GM12878 (cell line): Measurements from ENCODE around the gene PGAP3. TPM values are rescaled to one million over a fixed set of nuclear protein-coding genes. Genes with fewer than 3 reads are reported as not detected.
A peak's percentile ranks its signal among the peaks of the same experiment; 100 is the strongest.

Experiments
- ATAC-seq: fragments of 200-7000 bp; cut with Tn5 transposase; 3 replicates; pipeline ENCODE4 v1.9.1; 2020; ENCODE audit warnings: mild to moderate bottlenecking, moderate library complexity
- BruUV-seq: library from RNA; stranded (reverse); fragments of 400-500 nt; replicated peaks from 2 replicates; lab custom pipeline; 2021; lab: Mats Ljungman, UMichigan
- CTCF ChIA-PET: fragments of 300-600 bp; sonication (Branson Sonifier 250); formaldehyde crosslinking; extraction: SDS; loops from one replicate; lab custom pipeline; 2021; ENCODE audit warnings: inconsistent platforms; lab: Yijun Ruan, JAX
- POLR2A ChIA-PET: fragments of 350-600 bp; formaldehyde crosslinking; extraction: SDS; loops from one replicate; lab custom pipeline; 2021; ENCODE audit warnings: inconsistent platforms; lab: Charles Lee
- RAD21 ChIA-PET: fragments of 300-600 bp; sonication (Branson Sonifier 250); formaldehyde crosslinking; loops from one replicate; lab custom pipeline; 2023; ENCODE audit warnings: antibody characterized with exemption; ENCODE audit not compliant: unreplicated experiment; lab: Charles Lee
- SMC1A ChIA-PET: fragments of 300-600 bp; sonication (Branson Sonifier 250); formaldehyde crosslinking; loops from one replicate; lab custom pipeline; 2023; ENCODE audit not compliant: unreplicated experiment, uncharacterized antibody; lab: Charles Lee
- DNase-seq: peaks from one replicate; pipeline ENCODE4 v3.0.0-alpha.2; 2011; ENCODE audit warnings: low read depth, low spot score
- FAIRE-seq: peaks from 3 replicates; lab custom pipeline; 2011; peaks lifted over from hg19 to GRCh38; lab: Jason Lieb, UNC
- H2AFZ ChIP-seq: 2 replicates; pipeline ENCODE4 v1.6.0; 2011; ENCODE audit warnings: low read depth, low read length, control low read depth; ENCODE audit not compliant: control insufficient read depth
- H3K27ac ChIP-seq: 2 replicates; pipeline ENCODE4 v1.5.1; 2011; ENCODE audit warnings: control low read depth; ENCODE audit not compliant: control insufficient read depth, insufficient read depth
- H3K27me3 ChIP-seq, 2 experiments: replicated peaks in 1 of 2; 2 replicates each; pipeline versions ENCODE4 v1.6.0 to v1.6.1; 2011; ENCODE audit warnings: low read length in 1 of 2; ENCODE audit not compliant: control insufficient read depth in 2 of 2, insufficient read depth in 2 of 2
- H3K36me3 ChIP-seq, 2 experiments: 2 replicates each; pipeline ENCODE4 v1.5.1; 2011; ENCODE audit warnings: low read length in 1 of 2; ENCODE audit not compliant: control insufficient read depth in 2 of 2, insufficient read depth in 2 of 2
- H3K4me1 ChIP-seq: 2 replicates; pipeline ENCODE4 v1.6.1; 2011; ENCODE audit warnings: mild to moderate bottlenecking, low read length, moderate library complexity, mixed read lengths; ENCODE audit not compliant: control insufficient read depth, insufficient read depth
- H3K4me2 ChIP-seq: 2 replicates; pipeline ENCODE4 v1.6.0; 2011; ENCODE audit warnings: control low read depth; ENCODE audit not compliant: control insufficient read depth, insufficient read depth
- H3K4me3 ChIP-seq: fragments of 200-600 bp; sonication (generic); 2 replicates; pipeline ENCODE4 v1.5.1; 2016
- H3K79me2 ChIP-seq: 2 replicates; pipeline ENCODE4 v1.6.0; 2011; ENCODE audit warnings: low read length; ENCODE audit not compliant: control insufficient read depth, insufficient read depth
- H3K9ac ChIP-seq: 2 replicates; pipeline ENCODE4 v1.8.0; 2011; ENCODE audit warnings: low read length, control low read depth, mixed read lengths; ENCODE audit not compliant: control insufficient read depth, insufficient read depth
- H3K9me3 ChIP-seq: replicated peaks from 3 replicates; pipeline ENCODE4 v1.5.1; 2011; ENCODE audit warnings: mild to moderate bottlenecking, low read length; ENCODE audit not compliant: control insufficient read depth, insufficient read depth
- H4K20me1 ChIP-seq: 2 replicates; pipeline ENCODE4 v1.6.0; 2011; ENCODE audit not compliant: control insufficient read depth, insufficient read depth
- BACH1 ChIP-seq: fragments of 450-650 bp; IDR thresholded peaks from 2 replicates; pipeline ENCODE4 v1.6.1; 2017; ENCODE audit warnings: mild to moderate bottlenecking, borderline replicate concordance
- CREB1 ChIP-seq: IDR thresholded peaks from 2 replicates; pipeline ENCODE4 v1.6.1; 2012; ENCODE audit warnings: low read depth, mild to moderate bottlenecking, inconsistent platforms
- CREM ChIP-seq: IDR thresholded peaks from 2 replicates; pipeline ENCODE4 v1.6.1; 2014; ENCODE audit warnings: antibody characterized with exemption, low read depth
- EGR1 ChIP-seq, 2 experiments: IDR thresholded peaks; 1 replicate in 1 of 2; 2 replicates in 1 of 2; pipeline ENCODE4 v1.6.1; 2011 to 2012; ENCODE audit warnings: low read depth in 2 of 2, low read length in 2 of 2, borderline replicate concordance in 1 of 2, mild to moderate bottlenecking in 1 of 2, moderate library complexity in 1 of 2
- FOXK2 ChIP-seq: fragments of 450-650 bp; IDR thresholded peaks from 2 replicates; pipeline ENCODE4 v1.6.1; 2017; ENCODE audit warnings: mild to moderate bottlenecking, moderate library complexity
- GATAD2B ChIP-seq: fragments of 450-650 bp; conservative IDR thresholded peaks from 2 replicates; pipeline ENCODE4 v1.6.1; 2017; ENCODE audit warnings: low read depth, mild to moderate bottlenecking, moderate library complexity
- IKZF2 ChIP-seq, 2 experiments: fragments of 450-650 bp; IDR thresholded peaks; 2 replicates each; pipeline ENCODE4 v1.6.1; 2017; ENCODE audit warnings: mild to moderate bottlenecking in 2 of 2, moderate library complexity in 2 of 2
- JUNB ChIP-seq: IDR thresholded peaks from 2 replicates; pipeline ENCODE4 v1.6.1; 2016; ENCODE audit warnings: antibody characterized with exemption, mild to moderate bottlenecking
- KAT2A ChIP-seq: conservative IDR thresholded peaks from 2 replicates; pipeline ENCODE4 v1.6.1; 2011; ENCODE audit warnings: low read depth, low read length; ENCODE audit not compliant: control insufficient read depth
- PKNOX1 ChIP-seq: fragments of 450-650 bp; IDR thresholded peaks from 2 replicates; pipeline ENCODE4 v1.6.1; 2016; ENCODE audit warnings: mild to moderate bottlenecking
- RFX5 ChIP-seq: IDR thresholded peaks from 2 replicates; pipeline ENCODE4 v1.6.1; 2011; ENCODE audit warnings: low read depth, low read length, improper control_type of control experiment
- YBX1 ChIP-seq: fragments of 450-650 bp; IDR thresholded peaks from 2 replicates; pipeline ENCODE4 v1.6.1; 2016; ENCODE audit warnings: antibody characterized with exemption
- YY1 ChIP-seq: IDR thresholded peaks from 2 replicates; pipeline ENCODE4 v1.6.1; 2011; ENCODE audit warnings: low read depth, mild to moderate bottlenecking, low read length
- WGBS: methylation state at CpG from one replicate; pipeline ENCODE4 v1.1.6; 2016; ENCODE audit warnings: low lambda C conversion rate; ENCODE audit not compliant: insufficient replicate concordance, insufficient coverage; ENCODE audit errors: missing lambda C conversion rate; 5-methylcytosine and 5-hydroxymethylcytosine counted together
- in situ Hi-C: fragments of 300-500 bp; cut with MboI; formaldehyde crosslinking; loops from 9 replicates; pipeline ENCODE4 v1.14.3; 2018; ENCODE audit warnings: mixed read lengths
- intact Hi-C: fragments of 100-400 bp; cut with micrococcal nuclease; formaldehyde crosslinking; loops from one replicate; pipeline ENCODE4 v1.14.2; 2022; ENCODE audit not compliant: unreplicated experiment
- polyA plus RNA-seq, 11 experiments: library from polyadenylated mRNA; depleted of rRNA in 4 of 11; unstranded in 6 of 11; stranded (reverse) in 5 of 11; fragments of >200 nt; fragmentation: Nextera tagmentation in 4 of 11; fragmentation: Illumina TruSeq in 1 of 11; extraction: Ambion mirVana in 4 of 11; extraction: Trizol in 1 of 11; gene quantifications; 1 replicate in 1 of 11; 2 replicates in 10 of 11; pipeline versions ENCODE4 v1.2.1 to v1.2.3, GENCODE V29; 2011 to 2016; ENCODE audit warnings: inconsistent platforms in 2 of 11, missing spikeins in 2 of 11, low read depth in 1 of 11
- total RNA-seq, 4 experiments: library from RNA; depleted of rRNA in 3 of 4; stranded (reverse); fragments of >200 nt in 3 of 4; fragmentation: Illumina TruSeq in 1 of 4; extraction: Trizol in 1 of 4; gene quantifications; 2 replicates each; pipeline versions ENCODE4 v1.2.1 to v1.2.3, GENCODE V29; 2013 to 2021

The PGAP3 gene
- total and polyA plus RNA-seq, 10 of the 15 experiments (the other 5 are each of a cell fraction or from before 2014, with no cell fraction given): 0.21 to 10.0 (median 5.3) TPM

- peak; percentile 64; the same call in 1 of the 2 replicates for TF ChIP-seq GATAD2B
Measured at GRCh38 chr17:39623356-39623950, 64.4 kb downstream of the PGAP3 start (continued).

GRCh38 chr17:39622380-39623006, 65.4 kb downstream of the PGAP3 start:
- H3K9me3 ChIP-seq: no peaks in the 10 kb centered on the region
- peaks cover 4 to 7% of the 10 kb centered on the region in 2 experiments for H3K27me3 ChIP-seq
- WGBS: 19% methylated on average over 15 of the region's 16 CpGs
- peak; percentile 75 for ATAC-seq
- DNase-seq: no peak
- H3K79me2 ChIP-seq: no peaks in the 10 kb centered on the region
- peak overlapping the region; percentile 93 for H2AFZ ChIP-seq
- ChIA-PET CTCF (interaction anchor here (0.6 to 8.9 kb wide), 41 partner anchors 8 to 501 kb away, joined by 3 to 225 read pairs (median 6); partner anchors contain the start of genes IKZF3, MIEN1, PNMT and PSMD3), RAD21 (interaction anchor here (0.6 to 5.6 kb wide), 18 partner anchors 11 to 464 kb away, joined by 3 to 54 read pairs (median 7); partner anchors contain the start of genes MIEN1 and PSMD3), POLR2A (no interaction called here)
- H3K27ac ChIP-seq: no peak overlapping the region
- no peaks in the 10 kb centered on the region for H4K20me1 ChIP-seq
- no peaks in the 10 kb centered on the region for H3K36me3 ChIP-seq
- peak overlapping the region; percentile 46; the same call in 1 of the 2 replicates for H3K4me3 ChIP-seq
- in situ Hi-C loops: loop anchor here (5.0 kb wide), 2 partner anchors 130 to 360 kb away; partner anchors contain the start of gene PSMD3
- H3K4me2 ChIP-seq: peak overlapping the region; percentile 98
- peak overlapping the region; percentile 14; the same call in 1 of the 2 replicates for H3K9ac ChIP-seq
- H3K4me1 ChIP-seq: peaks cover 5% of the 10 kb centered on the region
- TF ChIP-seq RFX5 (no peak), IKZF2 (IDR thresholded peaks at IDR 0.05) (no peak), FOXK2 (no peak), CREM (peak; percentile 61; the same call in 1 of the 2 replicates), BACH1 (no peak), YBX1 (no peak), CREB1 (0 out of 2 replicates have a peak, but pooled peaks have one; percentile 48), PKNOX1 (no peak), KAT2A (no peak), JUNB (peak; percentile 66), YY1 (peak; percentile 76), EGR1 (IDR thresholded peaks at IDR 0.05; ENCODE audit: borderline replicate concordance in 1 of 2, low read depth in 2 of 2, low read length in 2 of 2) (no peak)
- TF ChIP-seq, all 136 proteins: peak for 4
- intact Hi-C loops: loop anchor here (1.0 to 5.0 kb wide), 6 partner anchors 74 to 405 kb away; partner anchors contain the start of genes IKZF3, MIEN1 and PSMD3
- FAIRE-seq: peak; percentile 52
- SMC1A ChIA-PET: interaction anchor here (1.0 to 5.4 kb wide), 15 partner anchors 9 to 358 kb away, joined by 3 to 36 read pairs (median 6); partner anchors contain the start of genes MIEN1, PSMD3 and STARD3
- BruUV-seq: no TSS peak
